Stimulated activated CD8-positive, alpha-beta memory T cell treated with anti-CD3 and anti-CD28 coated beads, Interleukin-4, amount 100 ng/mL, for 1 hour (primary cell): ENCODE measurements around the gene PRPF39.
"Not testable (repeated sequence)": the region's sequence is repeated elsewhere in the genome, so short reads cannot be mapped to it uniquely, and the experiment has no call there.

Experiments
- DNase-seq, 2 donors: peaks; one replicate each; pipeline ENCODE4 v3.0.0-alpha.2; 2020; ENCODE audit warnings: low read depth in 2 of 2, low spot score in 1 of 2

PRPF39 gene

GRCh38 chr14:45081096-45081495, 2.8 kb upstream of the PRPF39 start:
- DNase-seq: not testable (repeated sequence)

GRCh38 chr14:45082420-45082819, 1.5 kb upstream of the PRPF39 start:
- DNase-seq: no peak

- DNase-seq: no peak
These were observed 320 bp upstream of the PRPF39 start for GRCh38 chr14:45083617-45083975.

- no peak for DNase-seq
These were observed 1.0 kb downstream of the PRPF39 start for GRCh38 chr14:45084946-45085346.

GRCh38 chr14:45089813-45090212, 5.9 kb downstream of the PRPF39 start:
- no peak for DNase-seq

- DNase-seq: no peak
These were observed 7.8 kb downstream of the PRPF39 start for GRCh38 chr14:45091710-45092109.

GRCh38 chr14:45094275-45094674, 10.4 kb downstream of the PRPF39 start:
- DNase-seq: no peak

GRCh38 chr14:45095143-45095542, 11.2 kb downstream of the PRPF39 start:
- DNase-seq: no peak

GRCh38 chr14:45096218-45096617, 12.3 kb downstream of the PRPF39 start:
- no peak for DNase-seq

- DNase-seq: no peak
These were observed 19.9 kb downstream of the PRPF39 start for GRCh38 chr14:45103806-45104205.

- DNase-seq: no peak
These were observed 20.6 kb downstream of the PRPF39 start for GRCh38 chr14:45104561-45104960.

GRCh38 chr14:45112896-45113781, 29.2 kb downstream of the PRPF39 start:
- DNase-seq: no peak

- DNase-seq: no peak
These were observed 30.4 kb downstream of the PRPF39 start for GRCh38 chr14:45114327-45114726.

- DNase-seq: no peak
These were observed 34.7 kb downstream of the PRPF39 start for GRCh38 chr14:45118594-45118993.

- no peak for DNase-seq
These were observed 36.2 kb downstream of the PRPF39 start for GRCh38 chr14:45120096-45120495.

- no peak for DNase-seq
These were observed 39.4 kb downstream of the PRPF39 start for GRCh38 chr14:45123271-45123670.

GRCh38 chr14:45125754-45126153, 41.8 kb downstream of the PRPF39 start:
- no peak for DNase-seq

GRCh38 chr14:45128963-45129629, 45.2 kb downstream of the PRPF39 start:
- no peak for DNase-seq

- no peak for DNase-seq
These were observed 49.8 kb downstream of the PRPF39 start for GRCh38 chr14:45133683-45134050.

GRCh38 chr14:45134051-45134958, 50.4 kb downstream of the PRPF39 start, which contains the start of gene FKBP3:
TSS of gene FKBP3 (minus strand) at chr14:45134481. CDS start at chr14:45134456, 25 bp downstream.
- DNase-seq: peak; percentile 82 to 91

- no peak for DNase-seq
These were observed 51.2 kb downstream of the PRPF39 start for GRCh38 chr14:45135156-45135555.
